HG03460 (cell line): ENCODE results near the gene CNTROB.

Experiments
- ATAC-seq: cut with Tn5 transposase; IDR thresholded peaks from one replicate; pipeline ENCODE4 v1.9.1; 2021; ENCODE audit not compliant: unreplicated experiment

Gene CNTROB

GRCh38 chr17:7982666-7983065, 50.7 kb downstream of the CNTROB start:
- ATAC-seq = no peak

GRCh38 chr17:7984904-7985303, 52.9 kb downstream of the CNTROB start:
- no peak for ATAC-seq

- no peak for ATAC-seq
Observed at GRCh38 chr17:7987112-7987893, 55.3 kb downstream of the CNTROB start.

GRCh38 chr17:7988750-7989178, 56.8 kb downstream of the CNTROB start:
- ATAC-seq = no peak

GRCh38 chr17:7989781-7990655, 58.0 kb downstream of the CNTROB start:
- ATAC-seq = peak; percentile 74

GRCh38 chr17:7992516-7992915, 60.5 kb downstream of the CNTROB start:
- no peak for ATAC-seq

- no peak for ATAC-seq
Observed at GRCh38 chr17:7992924-7993323, 60.9 kb downstream of the CNTROB start.

GRCh38 chr17:7993972-7994589, 62.1 kb downstream of the CNTROB start:
- no peak for ATAC-seq

GRCh38 chr17:7995724-7996123, 63.7 kb downstream of the CNTROB start:
- ATAC-seq = no peak

GRCh38 chr17:7997186-7997585, 65.2 kb downstream of the CNTROB start:
- no peak for ATAC-seq
